Progenitor cell of endocrine pancreas (in vitro differentiated cells): ENCODE measurements around the gene RAI14. TPM values are rescaled to one million over a fixed set of nuclear protein-coding genes. Genes with fewer than 3 reads are reported as not detected.

Experiments
- DNase-seq: peaks from one replicate; pipeline ENCODE4 v3.0.0; 2021; ENCODE audit warnings: low spot score; ENCODE audit not compliant: unreplicated experiment
- H3K27ac Mint-ChIP-seq: 2 replicates; pipeline ENCODE4 v1.8.0; 2021; ENCODE audit warnings: mild to moderate bottlenecking, moderate library complexity, mixed read lengths
- H3K27me3 Mint-ChIP-seq: 2 replicates; pipeline ENCODE4 v1.8.0; 2021; ENCODE audit warnings: mixed read lengths
- H3K36me3 Mint-ChIP-seq: 2 replicates; pipeline ENCODE4 v1.8.0; 2022; ENCODE audit warnings: mixed read lengths; ENCODE audit not compliant: insufficient read depth
- H3K4me1 Mint-ChIP-seq: 2 replicates; pipeline ENCODE4 v1.8.0; 2021; ENCODE audit warnings: low read depth, mixed read lengths
- H3K4me3 Mint-ChIP-seq: 2 replicates; pipeline ENCODE4 v1.8.0; 2021; ENCODE audit warnings: low read depth, mild to moderate bottlenecking, moderate library complexity, mixed read lengths
- H3K9me3 Mint-ChIP-seq: 2 replicates; pipeline ENCODE4 v1.8.0; 2021; ENCODE audit warnings: low read depth, mixed read lengths
- CTCF ChIP-seq: fragments of 200-600 bp; sonication (generic); IDR thresholded peaks from one replicate; pipeline ENCODE4 v1.5.0; 2021; ENCODE audit warnings: antibody characterized with exemption, mild to moderate bottlenecking; ENCODE audit not compliant: unreplicated experiment
- total RNA-seq: library from RNA; stranded (reverse); gene quantifications from 2 replicates; pipeline ENCODE4 v1.2.1, GENCODE V29; 2021

Gene RAI14
- total RNA-seq, 1 donor from 2014 or later: 121 TPM

- no peak for TF ChIP-seq CTCF
- peak; percentile 15 for DNase-seq
- H3K36me3 Mint-ChIP-seq: peaks cover under 1% of the 10 kb centered on the region
- H3K4me3 Mint-ChIP-seq: peak overlapping the region; percentile 87
- H3K27ac Mint-ChIP-seq: peak overlapping the region; percentile 97
- H3K4me1 Mint-ChIP-seq: peaks cover 22% of the 10 kb centered on the region
- H3K27me3 Mint-ChIP-seq: peaks cover 2% of the 10 kb centered on the region
- H3K9me3 Mint-ChIP-seq: no peaks in the 10 kb centered on the region
Measured at GRCh38 chr5:34655354-34655991, 655 bp upstream of the RAI14 start.

DNA sequence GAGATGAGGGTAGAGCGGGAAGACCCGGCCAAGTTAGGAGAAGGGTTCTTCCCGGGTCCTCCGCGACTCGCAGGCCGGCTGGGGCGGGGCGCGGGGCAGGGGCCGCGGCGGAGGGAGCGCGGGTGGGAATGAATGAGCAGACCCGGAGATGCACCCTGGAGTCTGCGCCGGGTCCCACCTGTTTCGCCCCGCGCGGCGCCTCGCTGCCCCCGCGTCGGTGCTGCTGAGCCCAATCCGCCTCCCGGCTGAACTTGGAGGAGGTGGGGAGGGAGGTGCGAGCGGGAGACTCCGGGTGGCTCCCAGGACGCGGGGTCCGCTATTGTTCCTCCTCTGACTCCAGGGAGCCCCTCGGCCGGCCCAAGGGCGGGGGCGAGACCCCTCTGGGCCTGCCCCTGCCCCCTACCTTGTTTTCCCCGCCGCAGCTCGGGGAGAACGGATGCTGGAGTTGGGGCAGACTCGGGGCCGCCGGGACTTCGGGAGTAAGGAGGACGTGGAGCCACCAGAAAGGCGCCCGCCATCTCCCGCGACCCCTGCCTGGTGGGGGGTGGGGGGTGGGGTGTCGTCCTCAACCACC lies 659 bp downstream of the RAI14 start:
- no peak for TF ChIP-seq CTCF
- H3K4me1 Mint-ChIP-seq: peaks cover 18% of the 10 kb centered on the region
- H3K4me3 Mint-ChIP-seq: peak overlapping the region; percentile 80

GRCh38 chr5:34657274-34657921 lies 1.3 kb downstream of the RAI14 start:
- peak; percentile 11 for DNase-seq
- Mint-ChIP-seq H3K27me3 (peaks cover 2% of the 10 kb centered on the region), H3K36me3 (peaks cover 8% of the 10 kb centered on the region), H3K4me1 (peaks cover 21% of the 10 kb centered on the region), H3K4me3 (peak overlapping the region; percentile 80), H3K27ac (peak overlapping the region; percentile 87), H3K9me3 (no peaks in the 10 kb centered on the region)
- no peak for TF ChIP-seq CTCF

More for the DNA sequence above, 659 bp downstream of the RAI14 start:
- peaks cover 6% of the 10 kb centered on the region for H3K36me3 Mint-ChIP-seq
- peaks cover 2% of the 10 kb centered on the region for H3K27me3 Mint-ChIP-seq
- peak; percentile 20 for DNase-seq
- H3K27ac Mint-ChIP-seq: peak overlapping the region; percentile 87
- no peaks in the 10 kb centered on the region for H3K9me3 Mint-ChIP-seq

- H3K4me1 Mint-ChIP-seq: peaks cover 21% of the 10 kb centered on the region
- peak overlapping the region; percentile 87 for H3K27ac Mint-ChIP-seq
- TF ChIP-seq CTCF: no peak
- H3K36me3 Mint-ChIP-seq: peaks cover 9% of the 10 kb centered on the region
- peak overlapping the region; percentile 80 for H3K4me3 Mint-ChIP-seq
- DNase-seq: no peak
- no peaks in the 10 kb centered on the region for H3K9me3 Mint-ChIP-seq
- peaks cover under 1% of the 10 kb centered on the region for H3K27me3 Mint-ChIP-seq
Measured at GRCh38 chr5:34657988-34658387, 1.9 kb downstream of the RAI14 start.

- TF ChIP-seq CTCF: no peak
- H3K36me3 Mint-ChIP-seq: peaks cover 14% of the 10 kb centered on the region
- H3K4me1 Mint-ChIP-seq: peaks cover 22% of the 10 kb centered on the region
- H3K9me3 Mint-ChIP-seq: no peaks in the 10 kb centered on the region
- peak overlapping the region; percentile 60 for H3K4me3 Mint-ChIP-seq
- DNase-seq: no peak
- H3K27me3 Mint-ChIP-seq: no peaks in the 10 kb centered on the region
- peak overlapping the region; percentile 56 for H3K27ac Mint-ChIP-seq
Measured at GRCh38 chr5:34659168-34659567, 3.0 kb downstream of the RAI14 start.
